ENCODE measurements around the gene UBE4B. TPM values are rescaled to one million over a fixed set of nuclear protein-coding genes. Genes with fewer than 3 reads are reported as not detected.
A peak's percentile ranks its signal among the peaks of the same experiment; 100 is the strongest.
"Not testable (repeated sequence)": the region's sequence is repeated elsewhere in the genome, so short reads cannot be mapped to it uniquely, and the experiment has no call there.

UBE4B gene
- total RNA-seq, 1 experiment from 2014 or later = 88.1 TPM

DNA sequence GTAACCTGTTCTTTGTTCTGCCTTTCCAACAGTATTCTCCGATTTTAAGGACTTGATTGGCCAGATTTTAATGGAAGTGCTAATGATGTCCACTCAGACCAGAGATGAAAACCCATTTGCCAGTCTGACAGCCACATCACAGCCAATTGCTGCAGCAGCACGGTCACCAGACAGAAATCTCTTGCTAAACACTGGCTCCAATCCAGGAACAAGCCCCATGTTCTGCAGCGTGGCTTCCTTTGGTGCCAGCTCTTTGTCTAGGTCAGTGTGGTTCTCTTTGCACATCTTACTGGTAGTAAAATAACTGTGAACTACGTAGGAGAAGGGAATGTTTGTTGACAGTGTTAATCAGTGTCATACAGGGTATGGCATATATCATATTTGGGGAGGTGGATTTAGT lies 72.7 kb downstream of the UBE4B start:
- no peak for DNase-seq
- Histone ChIP-seq H3K36me3 (replicated peaks; ENCODE audit: control insufficient read depth, insufficient read depth, low read length) (peaks cover 5% of the 10 kb centered on the region), H3K27me3 (ENCODE audit: control insufficient read depth, insufficient read depth, low read length) (no peaks in the 10 kb centered on the region), H3K4me3 (ENCODE audit: insufficient read depth, low read depth, low read length) (no peak overlapping the region)

DNA sequence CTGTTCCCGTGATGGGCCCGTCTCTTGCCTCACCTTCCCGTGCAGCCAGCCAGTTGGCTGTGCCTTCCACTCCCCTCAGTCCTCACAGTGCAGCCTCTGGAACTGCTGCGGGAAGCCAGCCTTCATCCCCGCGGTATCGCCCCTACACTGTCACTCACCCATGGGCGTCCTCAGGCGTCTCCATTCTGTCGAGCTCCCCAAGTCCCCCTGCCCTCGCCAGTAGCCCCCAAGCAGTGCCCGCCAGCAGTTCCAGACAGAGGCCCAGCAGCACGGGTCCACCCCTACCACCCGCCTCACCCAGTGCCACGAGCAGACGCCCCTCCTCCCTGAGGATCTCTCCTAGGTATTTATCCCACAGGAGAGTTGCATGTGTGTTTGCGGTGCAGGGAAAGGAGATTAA lies 73.5 kb downstream of the UBE4B start:
- peaks cover 5% of the 10 kb centered on the region for H3K36me3 ChIP-seq (replicated peaks; ENCODE audit: control insufficient read depth, insufficient read depth, low read length)
- H3K27me3 ChIP-seq (ENCODE audit: control insufficient read depth, insufficient read depth, low read length) = no peaks in the 10 kb centered on the region
- DNase-seq = peak; percentile 24
- H3K4me3 ChIP-seq (ENCODE audit: insufficient read depth, low read depth, low read length) = no peak overlapping the region

DNA sequence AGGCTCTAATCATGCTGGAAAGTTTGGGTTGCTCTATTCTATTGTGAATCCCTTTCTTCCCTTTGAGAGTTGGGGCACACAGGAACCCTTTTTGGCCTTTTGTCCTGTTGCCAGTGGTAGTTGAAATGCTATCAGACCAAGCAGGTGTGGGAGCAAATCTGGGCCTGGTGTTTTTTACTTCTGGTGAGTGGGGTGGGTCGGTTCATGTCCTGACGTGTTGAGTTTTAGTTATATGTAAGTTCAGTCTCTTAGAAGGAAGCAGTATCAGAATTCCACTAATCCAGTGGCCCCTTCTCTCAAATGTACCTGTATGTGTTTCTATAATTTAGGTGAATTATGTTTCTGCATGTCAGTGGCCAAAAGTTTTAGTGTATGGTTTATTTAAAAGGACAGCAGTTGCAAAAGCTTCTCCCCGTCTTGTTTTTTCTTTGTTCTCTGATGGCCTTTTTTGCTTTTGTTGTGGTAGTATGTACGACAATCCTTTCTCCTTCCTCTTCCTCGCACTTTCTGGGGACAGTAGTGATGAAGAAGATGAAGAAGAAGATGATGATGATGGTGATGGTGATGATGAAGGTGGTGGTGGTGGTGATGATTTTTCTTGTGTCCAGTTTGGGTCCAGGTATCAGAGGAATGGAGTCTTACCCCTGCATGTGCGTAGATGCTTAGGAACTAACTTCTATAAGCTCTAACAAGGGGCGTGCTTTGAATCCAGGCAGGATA lies 74.2 kb downstream of the UBE4B start:
- DNase-seq = no peak
- Histone ChIP-seq H3K4me3 (ENCODE audit: insufficient read depth, low read depth, low read length) (no peak overlapping the region), H3K27me3 (ENCODE audit: control insufficient read depth, insufficient read depth, low read length) (no peaks in the 10 kb centered on the region), H3K36me3 (replicated peaks; ENCODE audit: control insufficient read depth, insufficient read depth, low read length) (peaks cover 5% of the 10 kb centered on the region)

DNA sequence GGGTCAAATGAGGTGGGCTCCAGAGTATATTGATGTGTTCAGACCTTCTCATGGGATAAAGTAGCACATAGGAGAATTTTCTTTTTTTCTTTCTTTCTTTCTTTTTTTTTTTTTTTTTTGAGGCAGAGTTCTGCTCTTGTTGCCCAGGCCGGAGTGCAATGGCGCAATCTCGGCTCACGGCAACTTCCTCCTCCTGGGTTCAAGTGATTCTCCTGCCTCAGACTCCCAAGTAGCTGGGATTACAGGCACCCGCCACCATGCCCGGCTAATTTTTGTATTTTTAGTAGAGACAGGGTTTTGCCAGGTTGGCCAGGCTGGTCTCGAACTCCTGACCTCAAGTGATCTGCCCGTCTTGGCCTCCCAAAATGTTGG lies 74.7 kb downstream of the UBE4B start:
- not testable (repeated sequence) for DNase-seq; H3K36me3 ChIP-seq (replicated peaks; ENCODE audit: control insufficient read depth, insufficient read depth, low read length); H3K27me3 ChIP-seq (ENCODE audit: control insufficient read depth, insufficient read depth, low read length); H3K4me3 ChIP-seq (ENCODE audit: insufficient read depth, low read depth, low read length)

DNA sequence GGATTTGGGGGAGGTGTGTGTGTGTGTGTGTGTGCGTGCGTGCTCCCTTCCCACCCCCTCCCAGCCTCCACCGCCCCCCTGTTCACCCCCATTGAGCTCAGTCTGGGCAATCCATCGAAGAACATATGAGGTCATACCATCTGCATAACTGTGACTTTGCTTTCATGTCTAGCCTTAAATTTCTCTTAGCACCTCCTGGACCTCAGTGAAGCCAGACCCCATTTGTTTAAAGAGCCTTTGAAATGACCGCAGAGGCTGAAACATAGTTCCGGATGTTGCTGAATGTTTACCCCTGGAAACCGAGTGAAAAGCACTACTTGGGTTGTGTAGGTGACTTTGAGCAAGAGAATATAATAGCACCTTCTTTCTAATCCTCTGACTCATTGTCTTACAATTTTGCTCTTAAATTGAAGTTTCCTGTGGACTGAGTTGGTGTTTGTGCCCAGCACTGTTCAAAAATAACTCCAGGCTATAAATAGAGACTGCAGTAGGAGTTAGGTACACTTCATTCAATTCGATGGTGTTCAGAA lies 75.4 kb downstream of the UBE4B start:
- Histone ChIP-seq H3K4me3 (ENCODE audit: insufficient read depth, low read depth, low read length) (no peak overlapping the region), H3K27me3 (ENCODE audit: control insufficient read depth, insufficient read depth, low read length) (no peaks in the 10 kb centered on the region), H3K36me3 (replicated peaks; ENCODE audit: control insufficient read depth, insufficient read depth, low read length) (peaks cover 5% of the 10 kb centered on the region)
- DNase-seq = no peak

DNA sequence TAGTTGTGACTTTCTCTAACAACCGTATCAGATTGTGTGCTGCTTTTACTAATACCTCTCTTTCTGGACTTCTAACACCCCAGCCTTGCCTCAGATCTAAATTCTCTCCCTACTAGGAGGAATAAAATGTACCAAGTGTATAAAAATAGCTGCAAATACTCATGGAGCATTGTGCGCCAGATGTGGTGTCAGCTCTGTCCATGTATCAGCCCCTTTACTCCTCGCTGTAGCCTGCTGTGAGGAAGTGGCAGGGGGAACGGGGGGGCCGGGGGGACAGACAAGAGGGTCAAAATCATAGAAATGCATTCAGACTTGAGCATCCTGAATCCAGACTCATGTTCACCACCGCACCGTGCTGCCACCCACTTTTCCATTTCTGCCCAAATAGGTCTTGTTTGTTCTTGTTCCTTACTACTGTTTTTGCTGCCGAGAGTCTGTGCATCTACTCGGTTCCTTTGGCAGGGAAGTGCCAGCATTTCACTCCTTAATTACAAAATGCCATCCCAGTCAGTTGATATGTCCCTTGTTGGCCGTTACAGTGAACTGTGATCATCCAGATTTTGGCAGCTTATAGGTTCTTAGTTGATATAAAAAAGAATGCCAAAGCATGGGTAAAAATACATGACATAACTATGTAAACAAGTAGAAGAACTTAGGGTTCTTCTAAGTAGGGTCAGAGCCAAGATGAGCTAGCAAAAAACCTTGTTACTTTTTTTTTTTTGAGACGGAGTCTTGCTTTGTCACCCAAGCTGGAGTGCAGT lies 76.4 kb downstream of the UBE4B start:
- no peaks in the 10 kb centered on the region for H3K27me3 ChIP-seq (ENCODE audit: control insufficient read depth, insufficient read depth, low read length)
- no peak for DNase-seq
- peaks cover 5% of the 10 kb centered on the region for H3K36me3 ChIP-seq (replicated peaks; ENCODE audit: control insufficient read depth, insufficient read depth, low read length)
- no peak overlapping the region for H3K4me3 ChIP-seq (ENCODE audit: insufficient read depth, low read depth, low read length)

DNA sequence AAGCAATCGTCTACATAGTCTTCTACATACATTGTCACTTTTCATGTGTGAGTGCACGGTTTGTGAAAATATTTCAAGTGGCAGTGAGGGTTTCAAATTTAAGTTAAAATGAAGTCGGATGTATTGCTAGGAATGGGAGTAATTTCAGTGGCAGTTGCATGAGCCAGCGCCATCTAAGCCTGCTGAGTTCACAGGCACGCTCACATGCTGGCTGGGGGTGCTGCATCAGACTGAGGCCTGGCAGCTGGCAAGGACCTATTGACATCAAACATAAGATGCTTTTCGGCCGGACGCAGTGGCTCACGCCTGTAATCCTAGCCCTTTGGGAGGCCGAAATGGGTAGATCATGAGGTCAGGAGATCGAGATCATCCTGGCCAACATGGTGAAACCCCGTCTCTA lies 80.7 kb downstream of the UBE4B start:
- Histone ChIP-seq H3K36me3 (replicated peaks; ENCODE audit: control insufficient read depth, insufficient read depth, low read length) (peaks cover 4% of the 10 kb centered on the region), H3K27me3 (ENCODE audit: control insufficient read depth, insufficient read depth, low read length) (no peaks in the 10 kb centered on the region), H3K4me3 (ENCODE audit: insufficient read depth, low read depth, low read length) (no peak overlapping the region)
- no peak for DNase-seq

DNA sequence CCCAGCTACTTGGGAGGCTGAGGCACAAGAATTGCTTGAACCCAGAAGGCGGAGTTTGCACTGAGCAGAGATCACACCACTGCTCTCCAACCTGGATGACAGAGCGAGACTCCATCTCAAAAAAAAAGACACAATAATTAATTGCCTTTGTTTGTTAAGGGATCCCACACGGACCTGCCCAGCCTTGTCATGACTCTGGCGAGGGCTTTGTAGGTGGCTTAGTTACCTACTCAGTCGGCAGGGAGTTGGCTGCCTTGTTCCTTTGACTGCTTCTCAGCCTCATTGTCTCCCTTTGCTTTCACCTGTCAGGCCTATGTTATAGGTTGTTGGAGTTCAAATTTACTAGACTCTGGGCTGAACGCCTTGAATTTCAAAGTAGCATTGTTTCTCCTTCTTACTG lies 82.0 kb downstream of the UBE4B start:
- no peaks in the 10 kb centered on the region for H3K27me3 ChIP-seq (ENCODE audit: control insufficient read depth, insufficient read depth, low read length)
- no peak overlapping the region for H3K4me3 ChIP-seq (ENCODE audit: insufficient read depth, low read depth, low read length)
- DNase-seq = no peak
- peaks cover 6% of the 10 kb centered on the region for H3K36me3 ChIP-seq (replicated peaks; ENCODE audit: control insufficient read depth, insufficient read depth, low read length)

DNA sequence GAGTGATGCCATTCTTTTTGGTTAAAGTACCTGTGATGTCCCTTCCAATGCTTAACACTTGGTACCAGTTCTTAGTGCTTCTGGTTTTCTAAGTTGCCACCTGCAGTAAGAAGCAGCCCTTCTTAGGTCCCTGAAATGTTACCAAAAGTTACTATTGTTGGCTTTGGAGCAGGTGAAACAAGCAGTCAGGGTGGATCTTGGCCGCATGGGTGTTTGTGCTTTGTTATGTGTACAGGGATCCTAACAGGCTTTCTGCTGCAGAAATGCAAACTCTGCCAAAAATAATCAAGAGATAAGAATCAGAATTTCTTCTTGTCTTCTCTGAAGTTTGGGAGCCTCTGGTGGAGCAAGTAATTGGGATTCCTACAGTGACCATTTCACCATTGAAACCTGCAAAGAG lies 84.4 kb downstream of the UBE4B start:
- Histone ChIP-seq H3K36me3 (replicated peaks; ENCODE audit: control insufficient read depth, insufficient read depth, low read length) (peaks cover 8% of the 10 kb centered on the region), H3K4me3 (ENCODE audit: insufficient read depth, low read depth, low read length) (no peak overlapping the region)
- DNase-seq = no peak

DNA sequence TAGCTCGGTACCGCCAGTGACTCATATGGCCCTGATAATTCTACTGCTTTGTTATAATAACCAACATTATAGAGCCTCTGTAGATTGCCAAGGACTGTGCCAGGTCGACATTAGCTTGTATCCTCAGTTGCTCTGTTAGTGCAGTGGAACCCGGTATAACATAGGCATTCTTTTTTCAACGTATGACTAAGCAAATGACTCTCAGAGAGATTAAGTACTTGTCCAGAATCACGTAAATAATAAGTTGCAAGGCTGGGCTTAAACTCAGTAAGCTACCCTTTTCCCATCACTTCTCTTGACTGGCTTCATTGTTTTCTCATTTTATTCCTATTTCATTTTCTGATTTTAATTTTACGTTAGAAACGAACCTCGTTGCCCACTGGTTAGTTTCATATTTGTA lies 85.1 kb downstream of the UBE4B start:
- no peak overlapping the region for H3K4me3 ChIP-seq (ENCODE audit: insufficient read depth, low read depth, low read length)
- no peaks in the 10 kb centered on the region for H3K27me3 ChIP-seq (ENCODE audit: control insufficient read depth, insufficient read depth, low read length)
- no peak for DNase-seq
- peaks cover 8% of the 10 kb centered on the region for H3K36me3 ChIP-seq (replicated peaks; ENCODE audit: control insufficient read depth, insufficient read depth, low read length)

More for the DNA sequence above, 84.4 kb downstream of the UBE4B start:
- no peaks in the 10 kb centered on the region for H3K27me3 ChIP-seq (ENCODE audit: control insufficient read depth, insufficient read depth, low read length)

DNA sequence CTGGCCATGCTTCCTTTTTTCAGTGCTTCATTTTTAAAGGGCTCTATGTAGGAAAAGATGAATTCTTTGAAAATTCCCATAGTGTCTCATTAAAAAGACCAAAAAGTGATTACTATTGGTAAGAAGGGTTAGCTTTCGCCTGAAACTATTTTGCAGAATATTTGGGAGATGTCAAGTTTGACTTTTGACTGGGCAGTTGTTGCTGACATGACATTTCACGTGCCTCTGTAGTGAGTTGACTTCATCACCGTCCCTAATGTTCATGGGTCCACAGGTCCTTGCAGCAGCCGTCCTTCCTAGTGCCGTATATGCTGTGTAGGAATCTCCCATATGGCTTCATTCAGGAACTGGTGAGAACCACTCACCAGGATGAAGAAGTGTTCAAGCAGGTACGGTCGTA lies 88.9 kb downstream of the UBE4B start:
- H3K36me3 ChIP-seq (replicated peaks; ENCODE audit: control insufficient read depth, insufficient read depth, low read length) = peaks cover 6% of the 10 kb centered on the region
- no peak overlapping the region for H3K4me3 ChIP-seq (ENCODE audit: insufficient read depth, low read depth, low read length)
- no peak for DNase-seq
- no peaks in the 10 kb centered on the region for H3K27me3 ChIP-seq (ENCODE audit: control insufficient read depth, insufficient read depth, low read length)

DNA sequence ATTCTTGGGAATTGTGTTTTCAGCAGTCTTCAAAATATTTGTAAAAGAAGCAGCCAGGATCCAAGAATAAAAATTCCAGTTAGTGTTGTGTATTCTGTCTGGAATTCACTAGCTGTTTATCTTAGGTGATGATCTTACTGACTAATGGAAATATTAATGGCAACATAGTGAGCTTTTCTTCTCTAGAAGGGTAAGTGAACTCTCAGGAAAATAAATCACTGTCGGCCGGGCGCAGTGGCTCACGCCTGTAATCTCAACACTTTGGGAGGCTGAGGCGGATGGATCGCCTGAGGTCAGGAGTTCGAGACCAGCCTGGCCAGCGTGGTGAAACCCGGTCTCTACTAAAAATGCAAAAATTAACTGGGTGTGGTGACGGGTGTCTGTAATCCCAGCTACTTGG lies 90.2 kb downstream of the UBE4B start:
- peaks cover 4% of the 10 kb centered on the region for H3K36me3 ChIP-seq (replicated peaks; ENCODE audit: control insufficient read depth, insufficient read depth, low read length)
- no peaks in the 10 kb centered on the region for H3K27me3 ChIP-seq (ENCODE audit: control insufficient read depth, insufficient read depth, low read length)
- H3K4me3 ChIP-seq (ENCODE audit: insufficient read depth, low read depth, low read length) = no peak overlapping the region
- DNase-seq = no peak

DNA sequence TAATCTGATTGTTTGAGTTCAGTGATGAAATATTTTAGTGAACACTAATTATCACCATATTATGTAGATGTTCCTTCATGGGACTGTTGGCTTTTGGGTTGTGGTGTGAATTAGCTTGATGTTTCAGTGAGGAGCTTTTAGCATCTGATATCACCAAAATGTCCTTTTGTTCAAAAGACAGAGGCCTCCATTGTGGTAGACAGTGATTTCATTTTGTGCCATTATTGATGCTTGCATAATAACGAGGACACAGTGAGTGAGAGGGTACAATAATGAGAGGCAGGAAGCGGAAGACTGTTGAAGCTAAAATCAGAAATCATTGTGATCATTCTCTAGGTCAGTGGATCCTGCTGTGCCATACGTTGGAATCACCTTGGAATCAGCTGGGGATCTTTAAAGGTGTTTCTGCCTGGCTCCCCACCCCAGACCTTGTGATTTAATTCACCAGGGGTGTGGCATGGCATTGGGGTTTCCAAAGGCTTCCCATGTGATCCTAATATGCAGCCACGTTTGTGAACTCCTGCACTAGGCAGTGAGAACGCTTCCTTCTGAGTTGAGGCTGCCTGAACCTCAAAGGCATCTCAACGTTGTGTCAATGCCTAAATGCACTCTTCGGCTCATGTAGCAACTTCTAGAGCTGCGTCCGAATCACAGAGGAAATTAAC lies 95.5 kb downstream of the UBE4B start:
- Histone ChIP-seq H3K4me3 (ENCODE audit: insufficient read depth, low read depth, low read length) (no peak overlapping the region), H3K27me3 (ENCODE audit: control insufficient read depth, insufficient read depth, low read length) (no peaks in the 10 kb centered on the region), H3K36me3 (replicated peaks; ENCODE audit: control insufficient read depth, insufficient read depth, low read length) (peaks cover 8% of the 10 kb centered on the region)
- no peak for DNase-seq

DNA sequence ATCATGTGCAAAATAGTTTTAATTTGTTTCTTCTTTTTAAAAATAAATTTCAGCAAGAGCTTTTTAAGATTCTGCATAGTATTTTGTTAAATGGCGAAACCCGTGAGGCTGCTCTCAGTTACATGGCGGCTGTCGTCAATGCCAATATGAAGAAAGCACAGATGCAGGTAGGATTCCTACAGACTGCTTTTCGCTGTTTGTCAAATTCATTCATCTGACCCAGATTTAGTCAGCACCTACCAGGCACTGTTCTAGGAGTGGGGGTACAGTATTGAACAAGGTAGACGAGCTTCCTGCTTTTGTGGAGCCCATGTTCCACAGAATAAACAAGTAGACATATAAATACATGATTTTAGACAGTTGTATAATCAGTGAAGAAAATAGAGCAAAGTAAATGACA lies 99.6 kb downstream of the UBE4B start:
- H3K4me3 ChIP-seq (ENCODE audit: insufficient read depth, low read depth, low read length) = no peak overlapping the region
- no peaks in the 10 kb centered on the region for H3K27me3 ChIP-seq (ENCODE audit: control insufficient read depth, insufficient read depth, low read length)
- DNase-seq = no peak
- peaks cover 15% of the 10 kb centered on the region for H3K36me3 ChIP-seq (replicated peaks; ENCODE audit: control insufficient read depth, insufficient read depth, low read length)

DNA sequence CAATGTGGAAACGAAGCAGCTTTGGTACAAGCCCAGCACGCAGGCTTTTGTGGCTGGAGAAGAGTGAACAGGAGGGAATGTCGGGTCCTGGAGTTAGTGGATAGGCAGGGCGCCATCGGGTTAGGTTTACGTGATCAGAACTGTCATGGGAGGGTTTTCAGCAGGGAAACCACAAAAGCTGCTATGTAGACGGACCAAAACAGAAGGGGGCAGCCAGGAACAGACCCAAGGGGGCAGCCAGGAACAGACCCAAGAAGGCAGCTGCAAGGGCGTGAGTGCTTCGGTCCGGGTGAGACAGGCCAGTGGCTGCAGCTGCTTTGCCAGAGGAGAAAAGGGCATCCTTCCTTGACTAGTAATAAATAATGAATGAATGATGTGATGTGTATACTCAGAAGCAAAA lies 100.1 kb downstream of the UBE4B start:
- Histone ChIP-seq H3K4me3 (ENCODE audit: insufficient read depth, low read depth, low read length) (no peak overlapping the region), H3K27me3 (ENCODE audit: control insufficient read depth, insufficient read depth, low read length) (no peaks in the 10 kb centered on the region), H3K36me3 (replicated peaks; ENCODE audit: control insufficient read depth, insufficient read depth, low read length) (peaks cover 15% of the 10 kb centered on the region)
- no peak for DNase-seq
